ENCODE measurements around the gene TJP1.

TJP1 gene

GRCh38 chr15:29822100-29822683, at the start of gene TJP1:
TSS of gene TJP1 (minus strand) at chr15:29822468. CDS start at chr15:29822028, 440 bp downstream.
- no peak for DNase-seq (ENCODE audit: low read depth in 2 of 2)

GRCh38 chr15:29871401-29871800, 49.1 kb upstream of the TJP1 start:
- DNase-seq (ENCODE audit: low read depth in 2 of 2): no peak

GRCh38 chr15:29870495-29871151, 48.4 kb upstream of the TJP1 start:
- no peak for DNase-seq (ENCODE audit: low read depth in 2 of 2)

GRCh38 chr15:29867241-29868000, 45.2 kb upstream of the TJP1 start:
- no peak for DNase-seq (ENCODE audit: low read depth in 2 of 2)

GRCh38 chr15:29866337-29866736, 44.1 kb upstream of the TJP1 start:
- no peak for DNase-seq (ENCODE audit: low read depth in 2 of 2)

- DNase-seq (ENCODE audit: low read depth in 2 of 2): no peak
Measured at GRCh38 chr15:29864501-29864900, 42.2 kb upstream of the TJP1 start.

GRCh38 chr15:29863438-29863837, 41.2 kb upstream of the TJP1 start:
- DNase-seq (ENCODE audit: low read depth in 2 of 2): no peak

DNA sequence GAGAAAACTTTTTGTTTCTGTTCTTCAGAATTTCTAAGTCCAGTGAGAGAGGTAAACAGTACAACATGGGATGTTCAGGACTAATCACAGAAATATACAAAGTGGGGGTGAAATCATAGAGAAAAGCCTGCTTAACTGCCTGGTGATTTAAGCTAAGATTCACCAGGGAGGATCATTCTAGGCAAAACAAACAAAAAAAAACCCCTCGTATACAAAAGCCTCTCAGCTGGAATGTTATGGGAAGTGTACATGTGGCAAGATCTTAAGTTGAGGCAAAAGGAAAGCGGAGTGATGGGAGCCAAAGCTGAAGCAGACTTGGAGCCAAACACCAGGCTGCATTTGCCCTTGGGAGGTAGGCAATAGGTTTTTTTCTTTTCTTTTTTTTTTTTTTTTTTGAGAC, 40.0 kb upstream of the TJP1 start:
- DNase-seq (ENCODE audit: low read depth in 2 of 2): no peak

GRCh38 chr15:29860872-29861271, 38.6 kb upstream of the TJP1 start:
- no peak for DNase-seq (ENCODE audit: low read depth in 2 of 2)

DNA sequence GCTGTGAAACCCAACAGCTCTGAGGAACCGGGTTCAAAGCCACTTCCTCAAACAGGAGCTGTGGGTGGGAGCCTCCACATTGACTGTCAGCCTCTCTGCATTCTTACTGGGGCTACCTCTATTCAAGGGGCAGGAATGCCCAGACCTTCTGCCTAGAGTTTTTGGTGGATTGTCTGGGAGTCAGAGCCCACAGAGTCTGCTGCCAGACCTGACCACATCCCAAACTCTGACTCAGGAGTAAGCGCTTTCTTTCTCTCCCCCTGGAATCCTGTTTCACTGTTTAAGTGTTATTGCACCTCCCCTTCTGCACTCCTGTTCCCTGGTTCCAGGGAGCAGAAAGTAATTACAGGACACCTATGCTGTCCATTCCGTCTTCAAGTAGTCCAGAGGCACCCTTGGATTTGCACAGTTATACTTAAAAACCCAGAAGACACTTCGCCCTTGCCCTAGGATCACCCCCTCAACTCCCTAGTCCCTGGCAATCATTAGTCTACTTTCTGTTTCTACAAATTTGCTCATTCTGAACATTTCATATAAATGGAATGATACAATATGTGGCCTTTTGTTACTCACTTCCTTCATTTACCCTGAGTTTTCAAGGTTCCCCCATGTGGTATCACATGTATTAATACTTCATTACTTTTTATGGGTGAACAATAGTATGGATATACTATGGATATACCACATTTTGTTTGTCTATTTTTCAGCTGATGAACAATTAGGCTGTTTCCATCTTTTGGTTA, 37.9 kb upstream of the TJP1 start:
- no peak for DNase-seq (ENCODE audit: low read depth in 2 of 2)

DNA sequence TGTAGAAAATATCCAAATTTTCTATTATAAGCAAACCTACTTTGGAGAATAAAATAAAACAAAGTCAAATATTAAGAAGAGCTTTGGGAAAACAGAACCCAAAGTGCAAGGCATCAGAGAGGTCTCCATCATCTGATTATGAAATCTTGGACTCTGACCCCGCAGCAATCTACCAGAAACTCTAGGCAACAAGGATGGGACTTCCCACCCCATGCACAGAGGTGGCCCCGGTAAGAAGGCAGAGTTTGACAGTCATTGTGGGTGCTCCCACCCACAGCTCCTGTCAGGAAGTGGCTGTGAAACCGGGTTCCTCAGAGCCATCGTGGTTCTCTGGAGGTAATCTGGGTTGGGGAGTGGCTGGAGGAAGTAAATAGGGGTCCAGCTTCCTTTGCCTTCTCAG, 37.0 kb upstream of the TJP1 start:
- DNase-seq (ENCODE audit: low read depth in 2 of 2): no peak

- DNase-seq (ENCODE audit: low read depth in 2 of 2): no peak
Measured at GRCh38 chr15:29857221-29857789, 35.0 kb upstream of the TJP1 start.

DNA sequence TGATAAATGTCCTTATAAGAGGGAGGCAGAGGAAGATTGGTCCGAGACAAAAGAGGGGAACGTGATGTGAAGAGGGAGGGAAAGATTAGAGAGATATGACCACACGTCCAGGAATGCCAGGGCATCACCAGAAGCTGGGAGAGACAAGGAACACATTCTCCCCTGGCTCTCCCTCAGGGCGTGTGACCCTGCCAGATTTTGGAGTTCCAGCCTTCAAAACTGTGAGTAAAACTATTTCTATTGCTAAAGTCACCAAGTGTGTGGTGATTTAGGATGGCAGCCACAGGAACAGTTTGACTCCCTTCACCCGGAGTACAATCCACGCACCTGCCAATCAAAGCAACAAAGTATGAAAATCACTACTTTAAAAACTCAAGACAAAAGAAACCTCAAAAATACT, 32.1 kb upstream of the TJP1 start:
- DNase-seq (ENCODE audit: low read depth in 2 of 2): no peak

DNA sequence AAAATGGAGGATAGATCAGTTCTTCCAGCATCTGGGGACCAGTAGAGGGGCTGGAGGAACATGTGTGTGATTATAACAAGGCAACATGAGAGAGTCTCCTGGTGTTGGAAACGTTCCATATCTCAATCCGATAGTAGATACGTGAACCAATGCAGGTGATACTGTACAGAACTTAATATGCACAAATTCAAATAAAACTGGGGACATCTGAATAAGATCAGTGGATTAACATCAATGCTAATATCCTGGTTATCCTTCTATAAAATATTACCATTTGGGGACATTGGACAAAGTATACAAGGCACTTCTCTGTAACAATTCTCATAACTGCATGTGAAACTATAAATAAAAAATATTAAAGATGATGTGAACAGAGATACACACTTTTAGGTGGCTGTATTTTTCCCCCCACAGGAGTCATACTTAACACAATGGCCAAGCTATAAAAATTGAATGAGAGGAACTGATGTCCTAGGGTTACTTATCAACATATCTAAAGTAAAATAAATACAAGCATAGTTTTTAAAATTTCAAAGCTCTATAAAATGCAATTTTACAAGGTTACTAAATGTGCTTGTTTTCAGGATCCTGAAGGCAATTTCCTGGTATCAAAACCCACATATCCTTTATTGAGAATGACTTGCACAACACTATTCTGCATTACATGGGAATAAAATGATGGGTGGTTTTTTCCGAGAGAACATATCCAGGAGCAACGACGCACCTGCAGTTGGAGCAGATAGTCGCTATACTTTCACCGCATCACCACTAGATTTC, 31.1 kb upstream of the TJP1 start:
- DNase-seq (ENCODE audit: low read depth in 2 of 2): no peak

DNA sequence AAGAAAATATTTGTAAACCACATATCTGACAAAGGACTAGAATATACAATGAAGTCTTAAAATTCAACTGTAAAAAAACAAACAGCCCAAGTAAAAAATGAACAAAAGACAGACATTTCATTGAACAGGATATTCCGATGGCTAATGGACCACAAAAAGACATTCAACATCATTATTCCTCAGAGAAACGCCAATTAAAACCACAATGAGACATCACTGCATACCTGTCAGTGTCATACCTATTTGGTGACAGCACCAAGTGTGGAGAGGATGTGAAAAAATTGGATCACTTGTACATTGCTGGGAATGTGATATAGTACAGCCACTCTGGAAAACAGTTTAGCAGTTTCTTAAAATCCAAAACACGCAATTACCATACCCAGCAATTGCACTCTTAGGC, 29.9 kb upstream of the TJP1 start:
- DNase-seq (ENCODE audit: low read depth in 2 of 2): no peak

DNA sequence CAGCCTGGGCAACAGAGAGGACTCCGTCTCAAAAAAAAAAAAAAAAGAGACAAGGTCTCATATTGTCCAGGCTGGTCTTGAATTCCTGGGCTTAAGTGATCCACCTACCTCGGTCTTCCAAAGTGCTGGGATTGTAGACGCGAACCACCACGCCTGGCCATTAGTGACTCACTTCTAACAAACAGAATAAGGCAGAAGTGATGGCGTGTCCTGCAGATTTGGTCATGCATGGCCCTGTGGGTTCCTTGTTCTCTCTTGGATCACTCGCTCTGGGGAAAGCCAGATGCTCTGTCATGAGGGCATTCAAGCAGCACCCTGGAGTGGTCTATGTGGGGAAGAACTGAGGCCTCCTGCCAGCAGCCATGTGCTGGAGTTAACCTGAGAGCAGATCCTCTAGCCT, 27.4 kb upstream of the TJP1 start:
- no peak for DNase-seq (ENCODE audit: low read depth in 2 of 2)

GRCh38 chr15:29849218-29849617, 26.9 kb upstream of the TJP1 start:
- no peak for DNase-seq (ENCODE audit: low read depth in 2 of 2)

GRCh38 chr15:29844290-29844903, 22.1 kb upstream of the TJP1 start:
- DNase-seq (ENCODE audit: low read depth in 2 of 2): no peak

GRCh38 chr15:29842290-29842689, 20.0 kb upstream of the TJP1 start:
- DNase-seq (ENCODE audit: low read depth in 2 of 2): no peak

GRCh38 chr15:29840926-29841325, 18.7 kb upstream of the TJP1 start:
- DNase-seq (ENCODE audit: low read depth in 2 of 2): no peak

GRCh38 chr15:29840054-29840453, 17.8 kb upstream of the TJP1 start:
- no peak for DNase-seq (ENCODE audit: low read depth in 2 of 2)
